Measurements from ENCODE around the gene TTC28.

The TTC28 gene

GRCh38 chr22:28639321-28639720, 40.3 kb downstream of the TTC28 start:
- no peak for TF ChIP-seq CTCF (IDR thresholded peaks at IDR 0.05; ENCODE audit: control insufficient read depth, extremely low read depth, insufficient read depth)
- DNase-seq (ENCODE audit: low read depth) = no peak
- no peak overlapping the region for H3K4me3 ChIP-seq (ENCODE audit: low read depth, low read length)

GRCh38 chr22:28637225-28637624, 42.4 kb downstream of the TTC28 start:
- no peak overlapping the region for H3K4me3 ChIP-seq (ENCODE audit: low read depth, low read length)
- no peak for DNase-seq (ENCODE audit: low read depth)
- no peak for TF ChIP-seq CTCF (IDR thresholded peaks at IDR 0.05; ENCODE audit: control insufficient read depth, extremely low read depth, insufficient read depth)

GRCh38 chr22:28630177-28630574, 49.5 kb downstream of the TTC28 start:
- H3K4me3 ChIP-seq (ENCODE audit: low read depth, low read length) = no peak overlapping the region
- no peak for DNase-seq (ENCODE audit: low read depth)
- TF ChIP-seq CTCF (IDR thresholded peaks at IDR 0.05; ENCODE audit: control insufficient read depth, extremely low read depth, insufficient read depth) = no peak

GRCh38 chr22:28629420-28630176, 50.0 kb downstream of the TTC28 start:
- no peak for TF ChIP-seq CTCF (IDR thresholded peaks at IDR 0.05; ENCODE audit: control insufficient read depth, extremely low read depth, insufficient read depth)
- DNase-seq (ENCODE audit: low read depth) = no peak
- H3K4me3 ChIP-seq (ENCODE audit: low read depth, low read length) = no peak overlapping the region

- TF ChIP-seq CTCF (IDR thresholded peaks at IDR 0.05; ENCODE audit: control insufficient read depth, extremely low read depth, insufficient read depth) = no peak
- no peak for DNase-seq (ENCODE audit: low read depth)
- no peak overlapping the region for H3K4me3 ChIP-seq (ENCODE audit: low read depth, low read length)
These were observed 50.9 kb downstream of the TTC28 start for GRCh38 chr22:28628766-28629165.

GRCh38 chr22:28627791-28628190, 51.8 kb downstream of the TTC28 start:
- no peak for DNase-seq (ENCODE audit: low read depth)
- TF ChIP-seq CTCF (IDR thresholded peaks at IDR 0.05; ENCODE audit: control insufficient read depth, extremely low read depth, insufficient read depth) = no peak
- no peak overlapping the region for H3K4me3 ChIP-seq (ENCODE audit: low read depth, low read length)

Measured in LNCaP clone FGC (cell line).